ENCODE measurements around the gene ARL4C. TPM values are rescaled to one million over a fixed set of nuclear protein-coding genes. Genes with fewer than 3 reads are reported as not detected.

The ARL4C gene
- total RNA-seq, 2 experiments from 2014 or later: 44.4 to 44.7 TPM

DNA sequence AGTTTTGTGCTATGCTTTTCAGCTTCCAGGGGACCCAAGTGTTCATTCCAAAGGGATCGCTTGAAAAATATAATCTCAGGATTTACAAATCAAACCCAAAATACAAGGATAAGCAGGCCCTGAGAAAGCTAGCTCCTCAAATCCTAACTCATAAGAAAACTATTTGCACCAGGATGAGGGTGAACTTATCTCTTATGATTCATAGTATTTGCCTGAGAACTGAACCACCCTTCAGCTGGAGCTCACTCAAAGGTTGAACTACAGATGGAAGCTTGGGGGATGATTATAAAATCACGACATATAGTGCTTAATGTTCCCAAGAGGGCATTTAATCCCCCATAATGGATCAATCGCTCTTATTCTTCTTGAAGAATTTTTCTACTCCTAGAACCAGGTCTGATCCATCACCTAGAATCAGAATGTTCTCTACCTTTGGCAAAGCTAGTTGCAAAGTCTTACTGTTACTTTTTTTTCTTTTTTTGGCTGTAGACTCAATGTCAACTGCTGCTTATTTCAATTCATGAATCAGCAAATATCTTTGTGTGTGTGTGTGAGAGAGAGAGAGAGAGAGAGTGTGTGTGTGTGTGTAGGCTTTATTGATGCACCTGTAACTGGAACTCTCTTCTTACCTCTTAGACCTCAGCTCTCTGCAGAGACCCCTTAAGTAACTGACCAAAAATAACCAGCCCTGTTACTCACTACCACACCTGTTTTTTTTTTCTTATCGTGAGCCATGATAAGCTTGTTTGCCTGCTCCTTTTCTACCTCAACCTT, 44.8 kb downstream of the ARL4C start:
- intact Hi-C loops (cut with micrococcal nuclease): loop anchor here (1.0 kb wide), 1 partner anchor 38 kb away; no protein-coding TSS in a partner anchor
- Mint-ChIP-seq H3K4me1 (ENCODE audit: low read depth) (peaks cover 78% of the 10 kb centered on the region), H3K4me3 (peak overlapping the region; percentile 72), H3K27me3 (no peaks in the 10 kb centered on the region), H3K27ac (peak overlapping the region; percentile 88), H3K36me3 (no peaks in the 10 kb centered on the region), H3K9me3 (no peaks in the 10 kb centered on the region)
- CTCF ChIA-PET: interaction anchor here (0.9 to 1.9 kb wide), 4 partner anchors 12 to 163 kb away, joined by 3 to 8 read pairs (median 6); no protein-coding TSS in a partner anchor
- POLR2A ChIA-PET: interaction anchor here (0.6 to 4.2 kb wide), 7 partner anchors 13 to 162 kb away, joined by 3 to 13 read pairs (median 4); partner anchors contain the start of gene ARL4C
- no peak for DNase-seq

DNA sequence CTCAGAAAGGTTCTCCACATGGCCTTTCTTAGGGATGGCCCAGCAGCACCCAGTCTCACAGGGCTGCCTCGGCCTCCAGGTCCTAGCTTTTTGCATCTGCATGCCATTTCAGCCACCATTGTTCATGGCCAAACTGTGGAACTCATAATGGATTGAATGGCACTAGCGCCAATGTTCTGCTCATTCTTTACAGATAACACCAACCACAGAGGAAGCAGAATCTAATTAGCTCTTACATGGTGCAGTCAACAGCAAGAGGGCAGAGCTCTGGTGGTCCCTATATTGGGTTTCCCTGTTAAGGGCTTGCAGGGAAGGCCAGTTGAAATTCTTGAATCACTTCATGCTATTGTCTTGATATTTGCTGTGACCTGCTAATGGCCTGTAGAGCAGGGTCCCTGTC, 45.6 kb downstream of the ARL4C start:
- CTCF ChIA-PET: interaction anchor here (0.9 to 2.2 kb wide), 4 partner anchors 8 to 159 kb away, joined by 3 to 8 read pairs (median 4); no protein-coding TSS in a partner anchor
- H3K4me1 Mint-ChIP-seq (ENCODE audit: low read depth): peaks cover 78% of the 10 kb centered on the region
- POLR2A ChIA-PET: interaction anchor here (1.0 to 4.2 kb wide), 5 partner anchors 24 to 46 kb away, joined by 3 to 13 read pairs (median 4); partner anchors contain the start of gene ARL4C
- H3K27ac Mint-ChIP-seq: peak overlapping the region; percentile 88
- H3K27me3 Mint-ChIP-seq: no peaks in the 10 kb centered on the region
- intact Hi-C loops (cut with micrococcal nuclease): no loop called here
- H3K36me3 Mint-ChIP-seq: peaks cover under 1% of the 10 kb centered on the region
- H3K9me3 Mint-ChIP-seq: no peaks in the 10 kb centered on the region
- DNase-seq: no peak
- H3K4me3 Mint-ChIP-seq: peak overlapping the region; percentile 7

DNA sequence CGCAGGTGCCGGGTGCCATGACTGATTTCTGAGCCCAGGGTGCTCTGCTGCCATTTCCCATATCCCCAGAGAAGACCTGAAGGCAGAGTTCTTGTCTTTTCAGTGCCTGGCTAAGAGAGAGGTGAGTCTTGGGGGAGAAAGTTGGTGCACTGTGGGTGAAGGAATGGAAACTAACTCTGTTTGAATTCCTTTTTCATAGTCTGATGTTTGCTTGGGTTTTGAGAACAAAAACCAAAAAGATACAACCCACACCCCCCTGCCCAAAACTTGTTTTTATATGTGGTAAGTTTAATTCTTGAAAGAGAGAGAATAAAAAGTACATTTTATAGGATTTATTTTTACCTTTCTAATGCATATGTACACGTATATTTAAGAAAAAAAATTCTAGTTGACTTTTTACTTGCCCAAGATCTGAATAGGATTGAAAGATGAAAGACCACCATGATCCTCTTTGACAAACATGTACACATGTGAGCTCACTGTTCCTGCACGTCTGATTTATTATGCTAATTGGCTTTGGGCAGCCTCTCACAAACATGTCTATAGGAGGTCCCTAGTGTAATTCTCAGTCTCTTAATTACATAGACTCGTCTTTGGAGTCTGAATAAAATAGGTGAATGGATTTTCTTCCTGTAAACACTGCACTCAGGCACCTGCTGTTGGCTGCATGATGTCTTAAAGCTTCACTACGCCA, 46.3 kb downstream of the ARL4C start:
- ChIA-PET CTCF (interaction anchor here (1.3 to 2.2 kb wide), 3 partner anchors 8 to 33 kb away, joined by 3 to 8 read pairs (median 4); no protein-coding TSS in a partner anchor), POLR2A (interaction anchor here (1.2 to 4.2 kb wide), 3 partner anchors 24 to 46 kb away, joined by 3 to 13 read pairs (median 9); partner anchors contain the start of gene ARL4C)
- Mint-ChIP-seq H3K27me3 (no peaks in the 10 kb centered on the region), H3K27ac (peak overlapping the region; percentile 70), H3K4me3 (peak overlapping the region; percentile 18), H3K4me1 (ENCODE audit: low read depth) (peaks cover 77% of the 10 kb centered on the region), H3K36me3 (peaks cover 4% of the 10 kb centered on the region), H3K9me3 (no peaks in the 10 kb centered on the region)
- intact Hi-C loops (cut with micrococcal nuclease): no loop called here
- DNase-seq: no peak

- H3K9me3 Mint-ChIP-seq: no peaks in the 10 kb centered on the region
- H3K4me1 Mint-ChIP-seq (ENCODE audit: low read depth): peaks cover 80% of the 10 kb centered on the region
- peaks cover 6% of the 10 kb centered on the region for H3K36me3 Mint-ChIP-seq
- no peak overlapping the region for H3K27ac Mint-ChIP-seq
- POLR2A ChIA-PET: interaction anchor here (1.1 to 1.4 kb wide), 2 partner anchors 47 to 159 kb away, joined by 3 read pairs; no protein-coding TSS in a partner anchor
- CTCF ChIA-PET: interaction anchor here (1.4 to 2.2 kb wide), 2 partner anchors 10 to 47 kb away, joined by 4 to 6 read pairs; no protein-coding TSS in a partner anchor
- no peaks in the 10 kb centered on the region for H3K27me3 Mint-ChIP-seq
- intact Hi-C loops (cut with micrococcal nuclease): no loop called here
- H3K4me3 Mint-ChIP-seq: no peak overlapping the region
- no peak for DNase-seq
These were observed 48.2 kb downstream of the ARL4C start for GRCh38 chr2:234448506-234449184.

GRCh38 chr2:234447963-234448362, 48.9 kb downstream of the ARL4C start:
- Mint-ChIP-seq H3K4me1 (ENCODE audit: low read depth) (peaks cover 81% of the 10 kb centered on the region), H3K4me3 (no peak overlapping the region), H3K36me3 (peaks cover 6% of the 10 kb centered on the region), H3K27ac (peak overlapping the region; percentile 29), H3K27me3 (no peaks in the 10 kb centered on the region), H3K9me3 (no peaks in the 10 kb centered on the region)
- intact Hi-C loops (cut with micrococcal nuclease): loop anchor here (2.0 kb wide), 1 partner anchor 17 kb away; no protein-coding TSS in a partner anchor
- ChIA-PET CTCF (interaction anchor here (0.6 to 1.4 kb wide), 2 partner anchors 48 to 154 kb away, joined by 3 to 6 read pairs; no protein-coding TSS in a partner anchor), POLR2A (interaction anchor here (2.3 kb wide), 1 partner anchor 27 kb away, joined by 8 read pairs; no protein-coding TSS in a partner anchor)
- DNase-seq: no peak

- Mint-ChIP-seq H3K4me1 (ENCODE audit: low read depth) (peaks cover 77% of the 10 kb centered on the region), H3K36me3 (peaks cover 6% of the 10 kb centered on the region)
- CTCF ChIA-PET: interaction anchor here (0.8 to 1.7 kb wide), 6 partner anchors 14 to 157 kb away, joined by 3 to 8 read pairs (median 4); no protein-coding TSS in a partner anchor
These were observed 49.7 kb downstream of the ARL4C start for GRCh38 chr2:234447189-234447588.

DNA sequence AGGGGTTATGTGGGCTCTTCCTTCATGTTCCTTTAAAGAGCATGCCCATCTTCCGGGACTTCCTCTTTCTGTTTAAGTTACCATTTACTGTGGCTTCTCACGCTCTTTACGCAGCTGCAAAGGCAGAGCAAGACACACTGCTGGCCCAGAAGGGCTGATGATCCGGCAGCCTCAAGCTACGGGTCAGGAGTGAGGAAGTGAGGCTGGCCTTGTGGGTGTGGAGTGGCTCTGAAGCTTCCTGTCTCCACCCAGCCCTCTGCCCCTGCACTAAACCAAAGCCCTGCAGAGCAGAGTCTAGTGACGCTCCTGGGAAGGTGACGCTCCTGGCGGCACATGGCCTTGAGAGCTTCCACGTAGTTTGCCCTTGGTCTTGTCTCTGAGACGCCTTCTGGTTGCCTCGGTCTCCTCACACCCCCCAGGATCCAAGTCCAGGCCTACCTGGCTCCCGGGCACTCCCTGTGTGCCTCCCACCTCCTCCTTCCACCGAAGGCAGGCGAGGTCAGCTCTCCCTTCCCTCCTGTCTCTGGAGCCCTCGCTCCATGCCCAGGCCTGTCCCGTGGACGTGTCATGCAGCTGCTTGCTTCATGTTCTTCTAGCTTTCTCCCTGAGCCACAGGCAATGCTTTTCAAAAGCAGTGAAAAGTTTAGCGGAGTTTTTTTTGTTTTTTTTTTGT, 50.3 kb downstream of the ARL4C start:
- H3K36me3 Mint-ChIP-seq: peaks cover 6% of the 10 kb centered on the region
- peak overlapping the region; percentile 95 for H3K27ac Mint-ChIP-seq
- H3K27me3 Mint-ChIP-seq: no peaks in the 10 kb centered on the region
- H3K9me3 Mint-ChIP-seq: no peaks in the 10 kb centered on the region
- peaks cover 73% of the 10 kb centered on the region for H3K4me1 Mint-ChIP-seq (ENCODE audit: low read depth)
- peak overlapping the region; percentile 66 for H3K4me3 Mint-ChIP-seq
- peak; percentile 89 for DNase-seq
- CTCF ChIA-PET: interaction anchor here (0.7 to 1.7 kb wide), 10 partner anchors 8 to 311 kb away, joined by 3 to 8 read pairs (median 4); no protein-coding TSS in a partner anchor
- POLR2A ChIA-PET: interaction anchor here (0.8 to 2.3 kb wide), 15 partner anchors 8 to 157 kb away, joined by 3 to 17 read pairs (median 4); partner anchors contain the start of gene ARL4C
- intact Hi-C loops (cut with micrococcal nuclease): loop anchor here (1.0 to 2.0 kb wide), 5 partner anchors 8 to 154 kb away; no protein-coding TSS in a partner anchor

More at GRCh38 chr2:234447189-234447588, 49.7 kb downstream of the ARL4C start:
- DNase-seq: no peak
- peak overlapping the region; percentile 95 for H3K27ac Mint-ChIP-seq
- POLR2A ChIA-PET: interaction anchor here (0.9 to 2.3 kb wide), 7 partner anchors 7 to 157 kb away, joined by 3 to 17 read pairs (median 6); partner anchors contain the start of gene ARL4C
- H3K9me3 Mint-ChIP-seq: no peaks in the 10 kb centered on the region
- no peaks in the 10 kb centered on the region for H3K27me3 Mint-ChIP-seq
- H3K4me3 Mint-ChIP-seq: peak overlapping the region; percentile 66
- intact Hi-C loops (cut with micrococcal nuclease): loop anchor here (2.0 kb wide), 1 partner anchor 18 kb away; no protein-coding TSS in a partner anchor

GRCh38 chr2:234444893-234445292, 52.0 kb downstream of the ARL4C start:
- Mint-ChIP-seq H3K36me3 (peaks cover 6% of the 10 kb centered on the region), H3K4me3 (peak overlapping the region; percentile 48), H3K9me3 (no peaks in the 10 kb centered on the region), H3K27me3 (no peaks in the 10 kb centered on the region), H3K4me1 (ENCODE audit: low read depth) (peaks cover 62% of the 10 kb centered on the region), H3K27ac (peak overlapping the region; percentile 95)
- intact Hi-C loops (cut with micrococcal nuclease): no loop called here
- ChIA-PET CTCF (interaction anchor here (1.0 kb wide), 1 partner anchor 9 kb away, joined by 4 read pairs; no protein-coding TSS in a partner anchor), POLR2A (interaction anchor here (0.8 to 1.6 kb wide), 3 partner anchors 8 to 21 kb away, joined by 3 to 6 read pairs (median 4); no protein-coding TSS in a partner anchor)
- peak; percentile 65 for DNase-seq

GRCh38 chr2:234444242-234444730, 52.6 kb downstream of the ARL4C start:
- H3K27me3 Mint-ChIP-seq: no peaks in the 10 kb centered on the region
- H3K4me1 Mint-ChIP-seq (ENCODE audit: low read depth): peaks cover 62% of the 10 kb centered on the region
- POLR2A ChIA-PET: interaction anchor here (0.8 to 1.6 kb wide), 4 partner anchors 9 to 155 kb away, joined by 3 to 6 read pairs (median 4); no protein-coding TSS in a partner anchor
- CTCF ChIA-PET: interaction anchor here (1.0 kb wide), 1 partner anchor 10 kb away, joined by 4 read pairs; no protein-coding TSS in a partner anchor
- H3K4me3 Mint-ChIP-seq: no peak overlapping the region
- no peak for DNase-seq
- peak overlapping the region; percentile 95 for H3K27ac Mint-ChIP-seq
- no peaks in the 10 kb centered on the region for H3K9me3 Mint-ChIP-seq
- intact Hi-C loops (cut with micrococcal nuclease): no loop called here
- peaks cover 6% of the 10 kb centered on the region for H3K36me3 Mint-ChIP-seq
